NOMO-1 treated with dmso at 0.1 percent for 144 hours (cell line): ENCODE results near the gene LBP.
"Not testable (repeated sequence)": the region's sequence is repeated elsewhere in the genome, so short reads cannot be mapped to it uniquely, and the experiment has no call there.

Experiments used
- DNase-seq: peaks from one replicate; lab custom pipeline; 2025; ENCODE audit not compliant: unreplicated experiment; lab: John Stamatoyannopoulos, UW

The LBP gene

DNA sequence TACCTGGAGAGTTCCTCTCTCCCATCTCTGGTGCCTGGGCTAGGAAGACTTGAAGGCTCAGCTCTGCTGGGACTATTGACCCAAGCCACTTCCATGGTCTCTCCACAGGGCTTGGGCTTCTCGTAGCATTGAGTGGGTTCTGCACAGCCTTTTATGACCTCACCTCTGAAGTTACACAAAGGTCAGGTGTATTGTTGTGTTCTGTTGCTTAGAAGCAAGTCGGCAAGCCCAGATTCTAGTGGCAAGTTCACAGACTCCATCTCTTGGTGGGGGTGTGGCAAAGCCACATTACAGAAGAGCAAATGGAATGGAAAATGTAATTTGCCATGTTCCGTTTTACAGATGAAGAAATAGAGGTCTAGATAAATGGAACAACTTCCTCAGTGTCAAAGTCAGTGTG is 28.9 kb upstream of the LBP start:
- no peak for DNase-seq

DNA sequence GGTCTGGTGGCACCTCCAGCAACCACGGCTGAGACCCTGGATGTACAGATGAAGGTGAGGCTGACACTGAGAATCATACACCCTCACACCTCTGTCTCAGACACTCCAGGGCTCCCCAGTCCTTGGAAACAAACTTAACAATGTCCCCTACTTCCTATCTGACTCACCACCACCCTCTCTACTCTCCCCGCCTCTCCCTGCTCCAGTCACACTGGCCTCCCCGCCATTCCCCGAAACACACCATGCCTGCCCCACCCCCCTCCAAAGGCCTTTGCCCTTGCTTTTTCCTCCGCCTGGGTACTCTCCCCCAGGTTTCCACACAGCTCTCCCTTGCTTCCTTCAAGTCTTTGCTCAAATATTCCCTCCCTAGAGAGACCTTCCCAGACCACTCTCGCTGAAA is 26.1 kb upstream of the LBP start:
- no peak for DNase-seq

GRCh38 chr20:38321959-38322598 is 24.2 kb upstream of the LBP start:
- no peak for DNase-seq

GRCh38 chr20:38324159-38324558 is 22.1 kb upstream of the LBP start:
- DNase-seq, result no peak

DNA sequence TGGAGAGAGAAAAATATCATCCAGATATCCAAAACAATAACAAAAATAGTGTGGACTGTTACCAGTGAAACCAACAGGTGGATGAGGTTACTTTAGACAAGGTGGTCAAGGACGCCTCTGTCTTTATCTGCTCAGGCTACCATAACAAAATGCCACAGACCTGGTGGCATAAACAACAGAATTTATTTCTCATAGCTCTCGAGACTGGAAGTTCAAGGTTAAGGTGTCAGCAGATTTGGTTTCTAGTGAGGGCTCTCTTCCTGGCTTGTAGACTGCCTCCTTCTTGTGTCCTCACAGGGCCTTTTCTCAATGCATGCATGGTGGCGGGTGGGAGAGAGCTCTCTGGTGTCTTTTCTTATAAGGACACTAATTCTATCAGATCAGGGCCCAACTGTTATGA is 21.1 kb upstream of the LBP start:
- no peak for DNase-seq

DNA sequence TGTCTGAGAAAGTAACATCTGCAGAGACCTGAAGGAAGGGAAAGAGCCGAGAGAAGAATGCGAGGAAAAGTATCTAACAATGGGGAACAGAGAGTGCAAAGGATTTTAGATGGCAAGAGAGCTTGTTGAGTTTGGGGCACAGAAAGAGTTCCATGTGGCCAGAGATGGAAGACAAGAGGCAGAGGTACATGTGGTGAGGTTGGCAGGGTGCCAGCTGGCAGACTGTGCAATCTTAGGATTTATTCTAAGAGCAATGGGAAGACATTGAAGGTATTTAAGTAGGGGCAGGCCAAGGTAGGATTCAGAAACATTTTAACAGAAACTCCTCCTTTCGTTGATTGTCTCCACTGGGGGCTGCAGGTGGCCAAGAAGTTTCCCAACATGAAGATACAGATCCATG is 20.4 kb upstream of the LBP start:
- DNase-seq, result no peak

- no peak for DNase-seq
Observed at GRCh38 chr20:38326309-38326708, 20.0 kb upstream of the LBP start.

- DNase-seq, result no peak
Observed at GRCh38 chr20:38330638-38331037, 15.6 kb upstream of the LBP start.

DNA sequence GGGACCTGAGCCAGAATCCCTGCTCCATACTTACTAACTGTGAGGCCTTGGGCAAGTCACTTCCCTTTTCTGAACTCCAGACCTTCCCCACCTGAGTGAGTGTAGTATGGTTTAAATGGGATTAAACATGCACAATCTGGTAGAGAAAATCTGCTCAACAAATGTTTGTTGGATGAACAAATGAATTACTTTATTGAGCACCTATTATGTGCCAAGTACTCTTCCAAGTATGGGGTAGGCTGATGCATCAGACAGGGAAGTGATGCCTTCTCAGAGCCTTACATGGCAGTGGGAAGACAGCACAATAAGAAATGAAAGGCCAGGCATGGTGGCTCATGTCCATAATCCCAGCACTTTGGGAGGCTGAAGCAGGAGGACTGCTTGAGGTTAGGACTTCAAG is 15.0 kb upstream of the LBP start:
- DNase-seq, result no peak

GRCh38 chr20:38331814-38332213 is 14.5 kb upstream of the LBP start:
- no peak for DNase-seq

DNA sequence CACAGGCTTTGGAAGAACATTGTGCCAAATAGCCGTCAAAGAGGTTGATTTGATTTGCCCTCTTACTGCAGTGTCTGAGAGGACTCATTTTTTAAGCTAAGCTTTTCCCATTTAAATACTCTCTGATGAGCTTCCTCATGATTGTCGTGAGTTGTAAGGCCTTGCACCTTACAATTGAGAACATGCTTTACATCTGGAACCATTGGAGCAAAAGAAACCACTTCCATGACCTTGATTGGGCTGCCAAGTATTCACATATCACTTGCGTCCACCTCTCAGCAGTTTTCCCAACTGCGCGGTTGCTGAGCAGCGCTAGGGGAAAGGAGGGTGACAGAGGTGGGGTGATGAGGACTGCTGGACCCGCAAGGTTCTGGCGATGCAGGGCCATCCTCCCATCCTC is 12.3 kb upstream of the LBP start:
- DNase-seq, result no peak

DNA sequence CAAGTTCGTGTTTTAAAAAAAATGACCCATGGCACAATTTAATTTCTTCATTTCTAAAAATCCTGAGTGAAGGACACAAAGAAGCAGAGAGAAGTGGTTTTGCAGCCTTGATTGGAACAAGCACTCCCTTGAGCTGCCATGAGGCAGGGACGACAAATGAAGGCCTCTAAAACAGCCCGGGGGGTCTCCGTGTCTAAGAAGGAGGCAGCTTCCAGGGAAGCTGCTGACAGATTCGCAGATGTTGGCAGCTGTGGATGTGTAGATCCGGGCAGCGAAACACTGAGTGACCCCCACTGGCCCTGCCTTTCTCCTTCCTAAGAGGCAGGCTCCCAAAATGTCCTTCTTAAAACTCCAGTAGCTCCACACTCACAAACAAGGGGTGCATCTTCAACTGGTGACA is 9.6 kb upstream of the LBP start:
- DNase-seq, result no peak

GRCh38 chr20:38337561-38338140 is 8.6 kb upstream of the LBP start:
- no peak for DNase-seq

- no peak for DNase-seq
Observed at GRCh38 chr20:38338849-38339520, 7.3 kb upstream of the LBP start.

- not testable (repeated sequence) for DNase-seq
Observed at GRCh38 chr20:38339521-38339896, 6.8 kb upstream of the LBP start.

DNA sequence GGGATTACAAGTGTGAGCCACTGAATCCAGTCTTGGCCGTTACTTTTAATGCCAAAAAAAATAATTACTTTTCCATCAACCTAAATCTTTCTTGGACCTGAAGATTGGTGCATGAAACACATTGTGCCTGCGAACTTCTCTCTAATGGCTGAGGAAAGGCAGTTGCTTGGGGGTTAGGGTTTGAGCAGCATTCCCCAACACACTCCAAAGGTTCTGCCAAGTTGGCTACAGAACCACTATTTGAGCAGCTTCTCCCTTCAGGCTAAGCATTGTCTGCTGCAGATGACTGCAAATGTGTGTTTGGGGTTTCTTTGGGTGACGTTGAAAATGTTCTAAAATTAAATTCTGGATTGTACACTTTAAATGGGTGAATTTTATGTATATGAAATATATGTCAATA is 6.3 kb upstream of the LBP start:
- DNase-seq, result no peak

DNA sequence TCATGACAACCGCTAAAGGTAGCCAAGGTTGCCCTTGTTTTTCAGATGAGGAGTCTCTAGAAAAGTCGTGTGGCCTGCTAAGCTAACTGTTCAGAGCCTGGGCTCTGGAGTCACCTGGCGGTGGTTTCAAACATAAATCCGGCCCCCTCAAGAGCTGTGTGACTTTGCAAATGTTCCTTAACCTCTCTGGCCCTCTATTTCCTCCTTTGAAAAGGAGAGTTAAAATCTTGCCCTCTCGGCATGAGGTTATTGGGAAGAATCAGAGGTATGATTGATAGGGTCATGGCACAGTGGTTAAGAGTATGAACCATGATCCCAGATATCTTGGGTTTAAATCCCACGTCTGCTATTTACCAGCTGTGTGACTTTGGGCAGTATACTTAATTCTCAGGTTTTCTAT is 5.6 kb upstream of the LBP start:
- DNase-seq, result no peak

DNA sequence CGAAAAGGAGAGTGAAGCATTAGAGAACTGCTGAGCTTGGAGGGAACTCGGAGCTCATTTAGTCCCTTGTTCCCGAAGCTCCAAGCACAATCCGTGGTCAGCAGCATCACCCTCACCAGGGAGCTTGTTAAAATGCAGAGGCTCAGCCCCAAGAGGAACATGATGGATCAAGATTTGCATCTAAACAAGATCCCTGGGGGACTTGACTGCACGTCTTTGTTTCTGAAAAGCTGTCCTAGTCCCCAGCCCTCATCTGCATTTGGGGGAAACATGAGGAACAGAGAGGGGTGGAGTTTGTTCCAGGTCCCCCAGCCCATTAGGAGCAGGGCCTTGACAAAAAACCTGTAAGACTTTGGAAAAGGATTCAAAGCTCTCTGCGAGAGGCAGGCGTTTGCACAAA is 4.1 kb upstream of the LBP start:
- DNase-seq, result no peak

- DNase-seq, result no peak
Observed at GRCh38 chr20:38342713-38343310, 3.5 kb upstream of the LBP start.

GRCh38 chr20:38343311-38344106 is 2.8 kb upstream of the LBP start:
- no peak for DNase-seq

DNA sequence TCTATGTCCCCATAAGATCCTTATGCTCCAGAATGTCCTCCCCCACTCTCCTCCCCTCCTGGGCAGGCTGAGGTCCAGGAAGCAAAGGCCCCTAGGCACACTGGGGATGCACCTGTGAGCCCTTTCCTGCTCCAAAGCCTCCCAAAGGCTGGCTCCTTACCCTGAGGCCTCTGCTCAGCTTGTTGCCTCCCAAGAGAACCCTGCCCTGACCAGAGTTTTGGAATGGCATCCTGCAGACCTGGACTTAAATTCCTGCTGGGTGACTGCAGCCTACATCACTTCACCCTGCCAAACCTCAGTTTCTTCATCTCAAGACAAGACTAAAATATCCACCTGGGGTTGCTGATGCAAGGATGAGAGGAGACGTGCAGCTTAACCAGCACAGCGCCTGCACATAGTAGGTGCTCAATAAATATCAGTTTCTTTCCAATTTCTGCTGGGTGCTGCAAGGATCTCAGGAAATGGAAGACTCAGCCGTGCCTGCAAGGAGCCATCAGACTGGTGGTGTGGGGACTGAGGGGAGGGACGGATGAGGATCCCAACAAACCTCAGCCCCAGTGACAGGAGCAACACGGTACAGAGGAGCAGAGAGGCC is 2.1 kb upstream of the LBP start:
- DNase-seq, result no peak
